ENCODE data around the gene ROR2.

- TF ChIP-seq CTCF (conservative IDR thresholded peaks at IDR 0.05; ENCODE audit: low read depth, low read length) (no peak), EZH2 (IDR thresholded peaks at IDR 0.05; ENCODE audit: low read length, unreplicated experiment) (no peak), EZH2phosphoT487 (IDR thresholded peaks at IDR 0.05; ENCODE audit: borderline replicate concordance, low read length) (no peak)
These were observed 15.4 kb downstream of the ROR2 start for GRCh38 chr9:91934654-91935053.

All from PC-3 (cell line).